HepG2 (cell line): Measurements from ENCODE around the gene IL6R. TPM values are rescaled to one million over a fixed set of nuclear protein-coding genes. Genes with fewer than 3 reads are reported as not detected.

Source experiments
- ATAC-seq: fragments of 200-7000 bp; cut with Tn5 transposase; 3 replicates; pipeline ENCODE4 v1.9.1; 2020; ENCODE audit warnings: mild to moderate bottlenecking, moderate library complexity
- BruUV-seq: library from RNA; stranded (reverse); fragments of 400-500 nt; replicated peaks from 2 replicates; lab custom pipeline; 2021; lab: Mats Ljungman, UMichigan
- CTCF ChIA-PET: fragments of 300-600 bp; formaldehyde crosslinking; extraction: SDS; loops from one replicate; lab custom pipeline; 2021; ENCODE audit warnings: low total read pairs, inconsistent platforms, low intra/inter-chr PET ratio; lab: Yijun Ruan, JAX
- POLR2A ChIA-PET: fragments of 350-600 bp; sonication (Branson Sonifier 250); formaldehyde crosslinking; loops from one replicate; lab custom pipeline; 2020; ENCODE audit warnings: antibody characterized with exemption, inconsistent platforms; lab: Yijun Ruan, JAX
- DNase-seq: peaks from one replicate; pipeline ENCODE4 v3.0.0-alpha.2; 2015; ENCODE audit warnings: low spot score
- FAIRE-seq: peaks from 3 replicates; lab custom pipeline; 2011; peaks lifted over from hg19 to GRCh38; lab: Jason Lieb, UNC
- H2AFZ ChIP-seq: one replicate; pipeline ENCODE4 v1.6.1; 2011; ENCODE audit warnings: low read length, inconsistent platforms
- H3K27ac ChIP-seq: fragments of 300-600 bp; 3 replicates; pipeline ENCODE4 v1.8.0; 2011; ENCODE audit warnings: mixed run types, mild to moderate bottlenecking, mixed read lengths, low read length, inconsistent platforms; ENCODE audit not compliant: insufficient read depth; ENCODE audit errors: extremely low read length
- H3K27me3 ChIP-seq, 2 experiments: fragments of 200-600 bp in 1 of 2; 2 replicates in 1 of 2; 3 replicates in 1 of 2; pipeline versions ENCODE4 v1.6.0 to v1.8.0; 2011; ENCODE audit warnings: low read length in 2 of 2, mild to moderate bottlenecking in 2 of 2, moderate library complexity in 2 of 2, inconsistent platforms in 1 of 2; ENCODE audit not compliant: insufficient read depth in 2 of 2, control insufficient read depth in 1 of 2
- H3K36me3 ChIP-seq, 2 experiments: fragments of 200-600 bp in 1 of 2; replicated peaks in 1 of 2; 2 replicates in 1 of 2; 3 replicates in 1 of 2; pipeline versions ENCODE4 v1.5.1 to v1.8.0; 2011; ENCODE audit warnings: low read length in 2 of 2, inconsistent platforms in 1 of 2; ENCODE audit not compliant: insufficient read depth in 2 of 2, control insufficient read depth in 1 of 2
- H3K4me1 ChIP-seq: 2 replicates; pipeline ENCODE4 v1.5.1; 2012; ENCODE audit warnings: low read length, inconsistent platforms; ENCODE audit not compliant: insufficient read depth
- H3K4me2 ChIP-seq: 2 replicates; pipeline ENCODE4 v1.6.0; 2011; ENCODE audit warnings: low read depth, low read length, inconsistent platforms
- H3K4me3 ChIP-seq, 3 experiments: fragments of 200-600 bp in 1 of 3; sonication (generic), shearing (Covaris generic) in 1 of 3; replicated peaks in 1 of 3; 2 replicates each; pipeline ENCODE4 v1.5.1; 2011 to 2016; ENCODE audit warnings: low read length in 3 of 3, inconsistent platforms in 2 of 3, low read depth in 2 of 3, mild to moderate bottlenecking in 2 of 3, control low read depth in 1 of 3, mixed read lengths in 1 of 3; ENCODE audit not compliant: insufficient read depth in 1 of 3
- H3K79me2 ChIP-seq: one replicate; pipeline ENCODE4 v1.6.1; 2011; ENCODE audit warnings: low read length, inconsistent platforms; ENCODE audit not compliant: insufficient read depth
- H3K9ac ChIP-seq: 2 replicates; pipeline ENCODE4 v1.6.0; 2011; ENCODE audit warnings: mild to moderate bottlenecking, low read depth, low read length, inconsistent platforms; ENCODE audit not compliant: insufficient read depth
- H3K9me3 ChIP-seq: 2 replicates; pipeline ENCODE4 v1.5.1; 2012; ENCODE audit warnings: mild to moderate bottlenecking, low read length
- H4K20me1 ChIP-seq: 2 replicates; pipeline ENCODE4 v1.6.0; 2011; ENCODE audit warnings: inconsistent platforms, mild to moderate bottlenecking, low read length, moderate library complexity; ENCODE audit not compliant: insufficient read depth
- BRCA1 ChIP-seq: sonication (generic); formaldehyde crosslinking; IDR thresholded peaks from 2 replicates; pipeline ENCODE4 v1.4.0; 2020; ENCODE audit warnings: missing genetic modification reagents
- DMAP1 ChIP-seq: IDR thresholded peaks from 2 replicates; pipeline ENCODE4 v1.6.1; 2016
- HHEX ChIP-seq: IDR thresholded peaks from 2 replicates; pipeline ENCODE4 v1.6.1; 2016; ENCODE audit warnings: control low read depth
- KAT8 ChIP-seq: IDR thresholded peaks from 2 replicates; pipeline ENCODE4 v1.6.1; 2016; ENCODE audit warnings: missing genetic modification reagents, missing compliant biosample characterization
- MED1 ChIP-seq: sonication (generic); formaldehyde crosslinking; IDR thresholded peaks from 2 replicates; pipeline ENCODE4 v1.4.0; 2020; ENCODE audit warnings: missing genetic modification reagents
- MIER2 ChIP-seq: IDR thresholded peaks from 2 replicates; pipeline ENCODE4 v1.6.1; 2016; ENCODE audit warnings: missing biosample characterization, missing genetic modification reagents
- PTBP1 ChIP-seq: fragments of 200-400 bp; formaldehyde crosslinking; IDR thresholded peaks from 2 replicates; pipeline ENCODE4 v1.6.1; 2018; ENCODE audit warnings: low read length, low read depth; ENCODE audit not compliant: poor library complexity, severe bottlenecking
- SMAD1 ChIP-seq: sonication (generic); formaldehyde crosslinking; IDR thresholded peaks from 2 replicates; pipeline ENCODE4 v1.4.0; 2020; ENCODE audit warnings: missing genetic modification reagents, low read depth, mild to moderate bottlenecking, borderline replicate concordance
- ZBTB1 ChIP-seq: sonication (generic); formaldehyde crosslinking; IDR thresholded peaks from 2 replicates; pipeline ENCODE4 v1.4.0; 2020; ENCODE audit warnings: missing genetic modification reagents, borderline replicate concordance
- ZBTB8A ChIP-seq: sonication (generic); formaldehyde crosslinking; IDR thresholded peaks from 2 replicates; pipeline ENCODE4 v1.4.0; 2020; ENCODE audit warnings: mild to moderate bottlenecking, low read depth, missing genetic modification reagents, borderline replicate concordance
- ZNF230 ChIP-seq: sonication (generic); formaldehyde crosslinking; IDR thresholded peaks from 2 replicates; pipeline ENCODE4 v1.4.0; 2020; ENCODE audit warnings: mild to moderate bottlenecking, missing genetic modification reagents
- ZNF747 ChIP-seq: sonication (generic); formaldehyde crosslinking; IDR thresholded peaks from 2 replicates; pipeline ENCODE4 v1.8.1; 2023; ENCODE audit warnings: missing genetic modification reagents, mild to moderate bottlenecking, borderline replicate concordance
- ZSCAN22 ChIP-seq: sonication (generic); formaldehyde crosslinking; IDR thresholded peaks from 2 replicates; pipeline ENCODE4 v1.4.0; 2020; ENCODE audit warnings: mild to moderate bottlenecking, missing genetic modification reagents
- ZSCAN25 ChIP-seq: sonication (generic); formaldehyde crosslinking; IDR thresholded peaks from 2 replicates; pipeline ENCODE4 v1.8.0; 2022; ENCODE audit warnings: mild to moderate bottlenecking, missing genetic modification reagents
- WGBS: methylation state at CpG from one replicate; pipeline ENCODE4 v1.1.6; 2017; ENCODE audit warnings: low lambda C conversion rate; 5-methylcytosine and 5-hydroxymethylcytosine counted together
- in situ Hi-C: cut with HindIII; loops from 2 replicates; pipeline ENCODE4 v1.10.0; 2017; ENCODE audit warnings: low pct_unique_long_range_greater_than_20kb; ENCODE audit not compliant: extremely low pct_ligation_motif_present
- intact Hi-C: fragments of 100-400 bp; cut with micrococcal nuclease; formaldehyde crosslinking; loops from one replicate; pipeline ENCODE4 v1.10.0; 2022; ENCODE audit not compliant: unreplicated experiment
- polyA plus RNA-seq, 8 experiments: library from polyadenylated mRNA; depleted of rRNA in 3 of 8; stranded (reverse) in 7 of 8; unstranded in 1 of 8; fragments of >200 nt; fragmentation: Illumina TruSeq in 4 of 8; extraction: Trizol in 4 of 8; gene quantifications; 2 replicates each; pipeline versions ENCODE4 v1.2.1 to v1.2.3, GENCODE V29; 2011 to 2016; ENCODE audit warnings: low read depth in 4 of 8, missing spikeins in 1 of 8, mixed read lengths in 1 of 8; ENCODE audit not compliant: insufficient read depth in 1 of 8
- total RNA-seq, 5 experiments: library from RNA; depleted of rRNA; stranded (reverse); fragments of >200 nt; fragmentation: Illumina TruSeq; extraction: Trizol; gene quantifications; 2 replicates each; pipeline ENCODE4 v1.2.3, GENCODE V29; 2016; ENCODE audit warnings: low read depth in 1 of 5
- TF ChIP-seq, protein P1 (sequence below): sonication (generic); formaldehyde crosslinking; IDR thresholded peaks from 2 replicates; pipeline ENCODE4 v1.9.0; 2021; ENCODE audit warnings: missing genetic modification reagents, mild to moderate bottlenecking, borderline replicate concordance
- TF ChIP-seq, protein P2 (sequence below): sonication (generic); formaldehyde crosslinking; IDR thresholded peaks from 2 replicates; pipeline ENCODE4 v1.4.0; 2020; ENCODE audit warnings: mild to moderate bottlenecking, low read depth, missing genetic modification reagents
- TF ChIP-seq, protein P3 (sequence below): sonication (generic); formaldehyde crosslinking; IDR thresholded peaks from 2 replicates; pipeline ENCODE4 v1.4.0; 2020; ENCODE audit warnings: missing genetic modification reagents

Gene IL6R
- total and polyA plus RNA-seq, 2 of the 13 experiments (the other 11 are each of a cell fraction or from before 2014, with no cell fraction given), result 5.0 to 24.5 TPM

DNA sequence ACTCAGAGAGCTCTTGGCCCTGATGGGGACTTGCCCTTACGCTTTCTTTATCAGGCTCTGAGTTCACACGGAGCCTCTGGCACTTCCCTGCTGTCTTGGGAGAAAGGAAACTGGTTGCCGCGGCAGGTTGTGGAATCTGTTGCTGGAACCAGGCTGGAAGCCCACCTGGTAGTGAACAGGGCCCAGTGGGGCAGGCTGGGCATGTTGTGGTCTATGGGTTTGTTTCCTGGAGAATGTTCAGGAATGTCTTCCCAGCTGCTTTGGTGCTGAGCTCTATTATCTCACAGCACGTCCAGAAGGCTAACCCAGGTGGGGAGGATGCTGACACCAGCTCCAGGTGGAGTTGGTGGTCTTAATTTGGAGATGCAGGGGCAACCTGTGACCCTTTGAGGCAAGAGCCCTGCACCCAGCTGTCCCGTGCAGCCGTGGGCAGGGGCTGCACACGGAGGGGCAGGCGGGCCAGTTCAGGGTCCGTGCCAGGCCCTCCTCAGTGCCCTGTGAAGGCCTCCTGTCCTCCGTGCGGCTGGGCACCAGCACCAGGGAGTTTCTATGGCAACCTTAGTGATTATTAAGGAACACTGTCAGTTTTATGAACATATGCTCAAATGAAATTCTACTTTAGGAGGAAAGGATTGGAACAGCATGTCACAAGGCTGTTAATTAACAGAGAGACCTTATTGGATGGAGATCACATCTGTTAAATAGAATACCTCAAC, 63.5 kb downstream of the IL6R start:
- DNase-seq, result no peak
- in situ Hi-C loops (no loop called here), intact Hi-C loops (no loop called here)
- Histone ChIP-seq H3K4me2 (no peak overlapping the region), H3K4me1 (peaks cover 10% of the 10 kb centered on the region), H4K20me1 (no peaks in the 10 kb centered on the region), H3K4me3 (no peak overlapping the region), H3K9ac (no peak overlapping the region), H3K27ac (no peak overlapping the region), H3K27me3 (no peaks in the 10 kb centered on the region), H3K9me3 (no peaks in the 10 kb centered on the region), H3K36me3 (no peaks in the 10 kb centered on the region), H3K79me2 (no peaks in the 10 kb centered on the region), H2AFZ (no peak overlapping the region)
- POLR2A ChIA-PET, result no interaction called here
- CTCF ChIA-PET, result no interaction called here
- no peak for FAIRE-seq
- no TSS peak for BruUV-seq
- ATAC-seq, result no peak
- 91% methylated on average over 5 of the region's 12 CpGs for whole genome bisulfite sequencing
- TF ChIP-seq ZSCAN25 (CRISPR knock-in tag) (no peak), DMAP1 (CRISPR knock-in tag) (no peak), ZBTB8A (CRISPR knock-in tag) (no peak), HHEX (CRISPR knock-in tag) (no peak), MED1 (CRISPR knock-in tag) (no peak), ZNF230 (no peak), ZNF747 (CRISPR knock-in tag) (no peak), ZSCAN22 (CRISPR knock-in tag) (no peak), PTBP1 (no peak), SMAD1 (CRISPR knock-in tag) (no peak), ZBTB1 (CRISPR knock-in tag) (no peak), MIER2 (CRISPR knock-in tag) (no peak), BRCA1 (CRISPR knock-in tag) (no peak), KAT8 (CRISPR knock-in tag) (no peak)
- TF ChIP-seq, protein P1, sequence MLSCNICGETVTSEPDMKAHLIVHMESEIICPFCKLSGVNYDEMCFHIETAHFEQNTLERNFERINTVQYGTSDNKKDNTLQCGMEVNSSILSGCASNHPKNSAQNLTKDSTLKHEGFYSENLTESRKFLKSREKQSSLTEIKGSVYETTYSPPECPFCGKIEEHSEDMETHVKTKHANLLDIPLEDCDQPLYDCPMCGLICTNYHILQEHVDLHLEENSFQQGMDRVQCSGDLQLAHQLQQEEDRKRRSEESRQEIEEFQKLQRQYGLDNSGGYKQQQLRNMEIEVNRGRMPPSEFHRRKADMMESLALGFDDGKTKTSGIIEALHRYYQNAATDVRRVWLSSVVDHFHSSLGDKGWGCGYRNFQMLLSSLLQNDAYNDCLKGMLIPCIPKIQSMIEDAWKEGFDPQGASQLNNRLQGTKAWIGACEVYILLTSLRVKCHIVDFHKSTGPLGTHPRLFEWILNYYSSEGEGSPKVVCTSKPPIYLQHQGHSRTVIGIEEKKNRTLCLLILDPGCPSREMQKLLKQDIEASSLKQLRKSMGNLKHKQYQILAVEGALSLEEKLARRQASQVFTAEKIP (CRISPR knock-in tag), result no peak
- TF ChIP-seq, protein P2, sequence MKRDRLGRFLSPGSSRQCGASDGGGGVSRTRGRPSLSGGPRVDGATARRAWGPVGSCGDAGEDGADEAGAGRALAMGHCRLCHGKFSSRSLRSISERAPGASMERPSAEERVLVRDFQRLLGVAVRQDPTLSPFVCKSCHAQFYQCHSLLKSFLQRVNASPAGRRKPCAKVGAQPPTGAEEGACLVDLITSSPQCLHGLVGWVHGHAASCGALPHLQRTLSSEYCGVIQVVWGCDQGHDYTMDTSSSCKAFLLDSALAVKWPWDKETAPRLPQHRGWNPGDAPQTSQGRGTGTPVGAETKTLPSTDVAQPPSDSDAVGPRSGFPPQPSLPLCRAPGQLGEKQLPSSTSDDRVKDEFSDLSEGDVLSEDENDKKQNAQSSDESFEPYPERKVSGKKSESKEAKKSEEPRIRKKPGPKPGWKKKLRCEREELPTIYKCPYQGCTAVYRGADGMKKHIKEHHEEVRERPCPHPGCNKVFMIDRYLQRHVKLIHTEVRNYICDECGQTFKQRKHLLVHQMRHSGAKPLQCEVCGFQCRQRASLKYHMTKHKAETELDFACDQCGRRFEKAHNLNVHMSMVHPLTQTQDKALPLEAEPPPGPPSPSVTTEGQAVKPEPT (CRISPR knock-in tag), result no peak
- TF ChIP-seq, protein P3, sequence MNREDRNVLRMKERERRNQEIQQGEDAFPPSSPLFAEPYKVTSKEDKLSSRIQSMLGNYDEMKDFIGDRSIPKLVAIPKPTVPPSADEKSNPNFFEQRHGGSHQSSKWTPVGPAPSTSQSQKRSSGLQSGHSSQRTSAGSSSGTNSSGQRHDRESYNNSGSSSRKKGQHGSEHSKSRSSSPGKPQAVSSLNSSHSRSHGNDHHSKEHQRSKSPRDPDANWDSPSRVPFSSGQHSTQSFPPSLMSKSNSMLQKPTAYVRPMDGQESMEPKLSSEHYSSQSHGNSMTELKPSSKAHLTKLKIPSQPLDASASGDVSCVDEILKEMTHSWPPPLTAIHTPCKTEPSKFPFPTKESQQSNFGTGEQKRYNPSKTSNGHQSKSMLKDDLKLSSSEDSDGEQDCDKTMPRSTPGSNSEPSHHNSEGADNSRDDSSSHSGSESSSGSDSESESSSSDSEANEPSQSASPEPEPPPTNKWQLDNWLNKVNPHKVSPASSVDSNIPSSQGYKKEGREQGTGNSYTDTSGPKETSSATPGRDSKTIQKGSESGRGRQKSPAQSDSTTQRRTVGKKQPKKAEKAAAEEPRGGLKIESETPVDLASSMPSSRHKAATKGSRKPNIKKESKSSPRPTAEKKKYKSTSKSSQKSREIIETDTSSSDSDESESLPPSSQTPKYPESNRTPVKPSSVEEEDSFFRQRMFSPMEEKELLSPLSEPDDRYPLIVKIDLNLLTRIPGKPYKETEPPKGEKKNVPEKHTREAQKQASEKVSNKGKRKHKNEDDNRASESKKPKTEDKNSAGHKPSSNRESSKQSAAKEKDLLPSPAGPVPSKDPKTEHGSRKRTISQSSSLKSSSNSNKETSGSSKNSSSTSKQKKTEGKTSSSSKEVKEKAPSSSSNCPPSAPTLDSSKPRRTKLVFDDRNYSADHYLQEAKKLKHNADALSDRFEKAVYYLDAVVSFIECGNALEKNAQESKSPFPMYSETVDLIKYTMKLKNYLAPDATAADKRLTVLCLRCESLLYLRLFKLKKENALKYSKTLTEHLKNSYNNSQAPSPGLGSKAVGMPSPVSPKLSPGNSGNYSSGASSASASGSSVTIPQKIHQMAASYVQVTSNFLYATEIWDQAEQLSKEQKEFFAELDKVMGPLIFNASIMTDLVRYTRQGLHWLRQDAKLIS (CRISPR knock-in tag), result no peak
